ENCODE results near the gene NKD1. TPM values are rescaled to one million over a fixed set of nuclear protein-coding genes. Genes with fewer than 3 reads are reported as not detected.
"Not testable (repeated sequence)": the region's sequence is repeated elsewhere in the genome, so short reads cannot be mapped to it uniquely, and the experiment has no call there.

The NKD1 gene
- polyA plus RNA-seq, 1 experiment = 0.11 TPM

DNA sequence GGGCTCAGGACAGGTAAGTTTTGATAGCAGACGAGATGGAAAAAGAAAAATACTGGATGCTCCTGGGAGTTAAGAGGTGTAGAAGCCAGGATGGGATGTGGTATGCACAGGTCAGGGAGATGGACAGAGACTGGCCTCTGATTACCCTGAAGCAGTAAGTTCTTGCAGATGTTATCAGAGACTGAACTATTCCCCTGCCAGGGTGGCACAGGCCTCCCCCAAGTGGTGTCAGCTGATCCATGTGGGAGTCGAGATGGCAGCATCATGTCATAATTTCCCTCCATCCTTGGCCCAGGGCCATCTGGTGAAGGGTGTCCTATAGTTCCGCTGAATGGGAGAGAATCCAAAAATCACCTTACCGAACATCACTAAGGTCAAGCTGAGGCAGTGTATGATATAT is 14.1 kb upstream of the NKD1 start:
- DNase-seq (ENCODE audit: low read depth) = no peak
- CTCF ChIA-PET = interaction anchor here (1.0 kb wide), 1 partner anchor 24 kb away, joined by 4 read pairs; no protein-coding TSS in a partner anchor
- Histone ChIP-seq H3K4me3 (ENCODE audit: low read depth, low read length) (no peak overlapping the region), H3K36me3 (ENCODE audit: control insufficient read depth, insufficient read depth, low read length) (no peaks in the 10 kb centered on the region), H3K27me3 (ENCODE audit: control insufficient read depth, insufficient read depth, low read length) (no peaks in the 10 kb centered on the region; the same call in 1 of the 2 replicates)
- POLR2A ChIA-PET = interaction anchor here (0.6 kb wide), 1 partner anchor 1928 kb away, joined by 3 read pairs; no protein-coding TSS in a partner anchor
- TF ChIP-seq, protein P1, sequence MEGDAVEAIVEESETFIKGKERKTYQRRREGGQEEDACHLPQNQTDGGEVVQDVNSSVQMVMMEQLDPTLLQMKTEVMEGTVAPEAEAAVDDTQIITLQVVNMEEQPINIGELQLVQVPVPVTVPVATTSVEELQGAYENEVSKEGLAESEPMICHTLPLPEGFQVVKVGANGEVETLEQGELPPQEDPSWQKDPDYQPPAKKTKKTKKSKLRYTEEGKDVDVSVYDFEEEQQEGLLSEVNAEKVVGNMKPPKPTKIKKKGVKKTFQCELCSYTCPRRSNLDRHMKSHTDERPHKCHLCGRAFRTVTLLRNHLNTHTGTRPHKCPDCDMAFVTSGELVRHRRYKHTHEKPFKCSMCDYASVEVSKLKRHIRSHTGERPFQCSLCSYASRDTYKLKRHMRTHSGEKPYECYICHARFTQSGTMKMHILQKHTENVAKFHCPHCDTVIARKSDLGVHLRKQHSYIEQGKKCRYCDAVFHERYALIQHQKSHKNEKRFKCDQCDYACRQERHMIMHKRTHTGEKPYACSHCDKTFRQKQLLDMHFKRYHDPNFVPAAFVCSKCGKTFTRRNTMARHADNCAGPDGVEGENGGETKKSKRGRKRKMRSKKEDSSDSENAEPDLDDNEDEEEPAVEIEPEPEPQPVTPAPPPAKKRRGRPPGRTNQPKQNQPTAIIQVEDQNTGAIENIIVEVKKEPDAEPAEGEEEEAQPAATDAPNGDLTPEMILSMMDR (IDR thresholded peaks at IDR 0.05; ENCODE audit: insufficient read depth, low read depth, low read length) = no peak

DNA sequence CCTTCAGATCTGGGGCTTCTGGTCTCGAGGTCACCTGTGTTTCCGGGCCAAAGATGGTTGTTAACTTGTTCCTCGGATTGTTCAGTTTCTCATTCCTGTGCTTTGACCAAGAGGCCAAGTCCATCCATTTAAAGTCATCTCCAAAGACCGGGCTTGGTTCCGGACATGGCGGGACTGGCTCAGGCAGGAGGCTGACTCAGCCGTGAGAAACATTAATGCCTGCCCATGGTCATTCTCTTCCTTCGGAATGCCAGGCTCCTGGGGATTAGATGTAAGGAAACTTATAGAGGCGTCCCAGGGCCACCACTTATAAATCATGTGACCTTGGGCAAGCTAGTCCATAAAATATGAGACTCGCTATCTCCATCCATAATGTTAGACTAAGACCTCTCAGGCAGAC is 13.6 kb upstream of the NKD1 start:
- Histone ChIP-seq H3K4me3 (ENCODE audit: low read depth, low read length) (no peak overlapping the region), H3K27me3 (ENCODE audit: control insufficient read depth, insufficient read depth, low read length) (no peaks in the 10 kb centered on the region; the same call in 1 of the 2 replicates), H3K36me3 (ENCODE audit: control insufficient read depth, insufficient read depth, low read length) (no peaks in the 10 kb centered on the region)
- DNase-seq (ENCODE audit: low read depth) = no peak
- TF ChIP-seq, protein P1 (IDR thresholded peaks at IDR 0.05; ENCODE audit: insufficient read depth, low read depth, low read length) = no peak
- ChIA-PET CTCF (no interaction called here), POLR2A (no interaction called here)

DNA sequence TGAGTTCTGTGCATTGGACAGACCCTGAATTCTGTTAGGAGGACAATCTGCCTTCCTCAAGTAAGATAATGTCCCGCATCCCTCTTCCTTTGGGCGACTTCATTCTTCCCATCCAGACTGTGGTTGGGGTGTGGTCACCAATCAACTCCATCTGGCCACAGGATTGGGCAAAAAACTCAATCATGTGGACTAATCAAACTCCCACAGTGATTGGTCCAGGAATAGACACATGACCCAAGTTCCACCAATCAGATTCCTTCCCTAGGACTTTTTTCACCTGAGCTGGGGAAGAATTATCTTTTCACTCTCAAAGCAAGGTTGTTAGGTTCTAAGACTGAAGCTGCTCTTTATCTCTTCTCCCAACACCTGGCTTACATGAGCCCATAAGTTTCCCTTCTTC is 13.2 kb upstream of the NKD1 start:
- H3K36me3 ChIP-seq (ENCODE audit: control insufficient read depth, insufficient read depth, low read length) = no peaks in the 10 kb centered on the region
- H3K4me3 ChIP-seq (ENCODE audit: low read depth, low read length) = no peak overlapping the region
- ChIA-PET POLR2A (no interaction called here), CTCF (no interaction called here)
- DNase-seq (ENCODE audit: low read depth) = no peak
- no peaks in the 10 kb centered on the region; the same call in 1 of the 2 replicates for H3K27me3 ChIP-seq (ENCODE audit: control insufficient read depth, insufficient read depth, low read length)
- TF ChIP-seq, protein P1 (IDR thresholded peaks at IDR 0.05; ENCODE audit: insufficient read depth, low read depth, low read length) = no peak

DNA sequence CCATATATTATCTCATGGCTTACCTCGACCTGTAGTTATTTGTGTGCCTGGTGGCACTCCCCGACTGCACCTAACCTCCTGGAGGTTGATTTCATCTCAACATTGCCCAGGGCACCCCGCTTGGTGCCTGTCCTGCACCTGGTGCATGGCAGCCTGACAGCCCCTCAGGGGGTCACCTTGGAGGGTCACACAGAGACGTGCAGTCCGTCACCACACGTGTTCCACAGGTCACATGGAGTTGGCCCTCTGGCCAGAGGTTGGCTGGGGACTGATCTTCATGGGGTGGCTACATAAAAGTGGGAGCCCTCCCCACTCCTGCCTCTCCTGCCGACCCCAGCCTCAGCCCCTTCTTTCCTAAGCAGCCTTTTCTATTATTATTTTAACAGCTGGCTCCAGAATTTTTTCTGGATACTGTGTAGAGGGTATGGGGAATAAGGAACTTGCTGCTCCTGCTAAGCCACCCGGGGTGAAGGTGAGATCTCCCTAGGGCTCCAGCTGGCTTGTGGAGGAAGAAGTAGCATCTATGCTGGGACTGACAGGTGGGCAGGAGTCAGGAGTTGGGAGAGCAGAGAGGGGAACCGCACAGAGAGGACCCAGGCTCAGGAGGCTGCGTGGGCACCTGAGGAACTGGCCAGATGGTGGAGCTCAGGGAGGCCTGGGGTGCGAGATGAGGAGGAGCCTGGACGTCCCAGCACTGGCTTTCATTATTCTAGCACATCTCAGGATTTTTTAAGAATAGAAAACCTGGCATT is 12.5 kb upstream of the NKD1 start:
- H3K36me3 ChIP-seq (ENCODE audit: control insufficient read depth, insufficient read depth, low read length) = no peaks in the 10 kb centered on the region
- TF ChIP-seq, protein P1 (IDR thresholded peaks at IDR 0.05; ENCODE audit: insufficient read depth, low read depth, low read length) = no peak
- ChIA-PET CTCF (interaction anchor here (1.0 to 2.6 kb wide), 2 partner anchors 26 to 271 kb away, joined by 3 to 7 read pairs; no protein-coding TSS in a partner anchor), POLR2A (no interaction called here)
- no peak for DNase-seq (ENCODE audit: low read depth)
- no peaks in the 10 kb centered on the region; the same call in 1 of the 2 replicates for H3K27me3 ChIP-seq (ENCODE audit: control insufficient read depth, insufficient read depth, low read length)
- H3K4me3 ChIP-seq (ENCODE audit: low read depth, low read length) = no peak overlapping the region

DNA sequence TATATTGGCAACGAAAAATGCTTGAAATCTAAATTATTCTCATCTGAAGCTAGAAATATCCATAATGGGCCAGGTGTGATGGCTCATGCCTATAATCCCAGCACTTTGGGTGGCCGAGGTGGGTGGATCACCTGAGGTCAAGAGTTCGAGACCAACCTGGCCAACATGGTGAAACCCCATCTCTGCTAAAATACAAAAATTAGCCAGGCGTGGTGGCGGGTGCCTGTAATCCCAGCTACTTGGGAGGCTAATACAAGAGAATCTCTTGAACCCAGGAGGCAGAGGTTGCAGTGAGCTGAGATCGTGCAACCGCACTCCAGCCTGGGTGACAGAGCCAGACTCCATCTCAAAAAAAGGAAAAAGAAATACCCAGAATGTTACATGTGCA is 11.9 kb upstream of the NKD1 start:
- H3K36me3 ChIP-seq (ENCODE audit: control insufficient read depth, insufficient read depth, low read length); H3K27me3 ChIP-seq (ENCODE audit: control insufficient read depth, insufficient read depth, low read length); DNase-seq (ENCODE audit: low read depth); H3K4me3 ChIP-seq (ENCODE audit: low read depth, low read length); POLR2A ChIA-PET: not testable (repeated sequence)
- CTCF ChIA-PET = interaction anchor here (1.0 to 2.6 kb wide), 2 partner anchors 26 to 270 kb away, joined by 3 to 7 read pairs; no protein-coding TSS in a partner anchor

Data from BJ (cell line).